ENCODE data around the gene DOCK10. TPM values are rescaled to one million over a fixed set of nuclear protein-coding genes. Genes with fewer than 3 reads are reported as not detected.

Gene DOCK10
- polyA plus RNA-seq, 1 donor (not counting 4 experiments of a cell fraction or from before 2014, with no cell fraction given): 2.5 TPM

DNA sequence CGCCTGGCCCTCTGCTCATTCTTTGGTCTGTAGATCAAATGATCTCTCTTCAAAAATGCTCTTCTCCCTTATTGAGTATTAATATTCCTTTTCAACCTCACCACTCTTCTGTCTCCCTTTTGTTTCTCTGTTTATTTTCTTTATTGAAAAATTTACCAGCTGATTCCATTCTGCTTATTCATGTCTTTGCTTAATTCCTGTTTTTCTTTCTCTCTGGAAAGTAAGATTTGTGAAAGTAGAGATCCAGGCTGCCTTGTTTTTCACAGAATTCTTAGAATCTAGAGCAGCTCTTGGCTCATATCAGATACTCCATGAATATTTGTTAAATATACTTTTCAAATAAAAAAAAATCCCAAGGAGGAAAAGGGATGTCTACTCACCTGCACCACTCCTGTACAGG, 157.0 kb downstream of the DOCK10 start:
- Histone ChIP-seq H3K9me1 (ENCODE audit: control insufficient read depth, extremely low read depth, insufficient read depth, low read length) (no peaks in the 10 kb centered on the region), H3K4me1 (ENCODE audit: control insufficient read depth, extremely low read depth, insufficient read depth, low read length) (peaks cover 30% of the 10 kb centered on the region), H4K20me1 (ENCODE audit: control insufficient read depth, extremely low read depth, insufficient read depth, low read length) (no peaks in the 10 kb centered on the region), H3K79me2 (ENCODE audit: control insufficient read depth, insufficient read depth, low read length) (no peaks in the 10 kb centered on the region), H3K27me3 (ENCODE audit: control insufficient read depth, extremely low read depth, insufficient read depth, low read length) (no peaks in the 10 kb centered on the region), H3K36me3 (ENCODE audit: control insufficient read depth in 2 of 2, extremely low read depth in 1 of 2, insufficient read depth in 2 of 2, low read length in 2 of 2) (no peaks in the 10 kb centered on the region), H3K27ac (ENCODE audit: control insufficient read depth, insufficient read depth, low read length) (no peak overlapping the region), H3K4me2 (ENCODE audit: control insufficient read depth, extremely low read depth, insufficient read depth, low read depth, low read length) (no peak overlapping the region), H3K9me3 (ENCODE audit: control insufficient read depth, low read depth, low read length) (no peaks in the 10 kb centered on the region), H3K4me3 (ENCODE audit: control insufficient read depth in 2 of 3, extremely low read depth in 1 of 3, insufficient read depth in 2 of 3, low read depth in 1 of 3, low read length in 3 of 3) (no peak overlapping the region), H3K9ac (ENCODE audit: control insufficient read depth, extremely low read depth, insufficient read depth, low read length) (no peak overlapping the region), H2AFZ (ENCODE audit: control insufficient read depth, low read length) (no peak overlapping the region)
- dilution Hi-C loops (cut with MboI; ENCODE audit: extremely low pct_ligation_motif_present, low sequenced_read_pairs): no loop called here
- DNase-seq (ENCODE audit: low read depth, low spot score) (no peak), FAIRE-seq (no peak)
- TF ChIP-seq, protein P1, sequence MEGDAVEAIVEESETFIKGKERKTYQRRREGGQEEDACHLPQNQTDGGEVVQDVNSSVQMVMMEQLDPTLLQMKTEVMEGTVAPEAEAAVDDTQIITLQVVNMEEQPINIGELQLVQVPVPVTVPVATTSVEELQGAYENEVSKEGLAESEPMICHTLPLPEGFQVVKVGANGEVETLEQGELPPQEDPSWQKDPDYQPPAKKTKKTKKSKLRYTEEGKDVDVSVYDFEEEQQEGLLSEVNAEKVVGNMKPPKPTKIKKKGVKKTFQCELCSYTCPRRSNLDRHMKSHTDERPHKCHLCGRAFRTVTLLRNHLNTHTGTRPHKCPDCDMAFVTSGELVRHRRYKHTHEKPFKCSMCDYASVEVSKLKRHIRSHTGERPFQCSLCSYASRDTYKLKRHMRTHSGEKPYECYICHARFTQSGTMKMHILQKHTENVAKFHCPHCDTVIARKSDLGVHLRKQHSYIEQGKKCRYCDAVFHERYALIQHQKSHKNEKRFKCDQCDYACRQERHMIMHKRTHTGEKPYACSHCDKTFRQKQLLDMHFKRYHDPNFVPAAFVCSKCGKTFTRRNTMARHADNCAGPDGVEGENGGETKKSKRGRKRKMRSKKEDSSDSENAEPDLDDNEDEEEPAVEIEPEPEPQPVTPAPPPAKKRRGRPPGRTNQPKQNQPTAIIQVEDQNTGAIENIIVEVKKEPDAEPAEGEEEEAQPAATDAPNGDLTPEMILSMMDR (optimal IDR thresholded peaks at IDR 0.05 in 1 of 3, IDR thresholded peaks at IDR 0.05 in 1 of 3, conservative IDR thresholded peaks at IDR 0.05 in 1 of 3; ENCODE audit: extremely low read depth in 1 of 3, insufficient read depth in 2 of 3, low read length in 3 of 3): no peak

DNA sequence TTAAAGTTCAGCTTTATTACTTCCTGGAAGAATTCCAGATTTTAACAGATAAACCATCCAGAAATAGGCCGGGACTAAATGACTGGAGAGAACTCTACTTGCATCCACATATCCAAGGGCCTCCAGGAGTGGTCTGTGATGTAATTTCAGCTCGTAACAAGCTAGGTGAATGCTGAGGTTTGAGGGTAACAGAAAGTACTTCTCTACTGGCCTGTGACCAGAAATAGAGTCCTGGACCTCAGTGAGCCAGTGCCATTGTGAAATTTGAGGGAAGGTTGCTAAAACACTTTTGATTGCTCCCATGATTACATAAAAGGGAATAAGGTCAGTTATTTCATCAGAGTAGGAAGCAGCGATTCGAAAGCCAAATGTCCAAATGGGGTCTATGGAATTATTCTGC, 158.1 kb downstream of the DOCK10 start:
- Histone ChIP-seq H3K36me3 (ENCODE audit: control insufficient read depth in 2 of 2, extremely low read depth in 1 of 2, insufficient read depth in 2 of 2, low read length in 2 of 2) (no peaks in the 10 kb centered on the region), H3K27me3 (ENCODE audit: control insufficient read depth, extremely low read depth, insufficient read depth, low read length) (no peaks in the 10 kb centered on the region), H2AFZ (ENCODE audit: control insufficient read depth, low read length) (no peak overlapping the region), H3K4me3 (ENCODE audit: control insufficient read depth in 2 of 3, extremely low read depth in 1 of 3, insufficient read depth in 2 of 3, low read depth in 1 of 3, low read length in 3 of 3) (no peak overlapping the region), H4K20me1 (ENCODE audit: control insufficient read depth, extremely low read depth, insufficient read depth, low read length) (no peaks in the 10 kb centered on the region), H3K9ac (ENCODE audit: control insufficient read depth, extremely low read depth, insufficient read depth, low read length) (no peak overlapping the region), H3K9me1 (ENCODE audit: control insufficient read depth, extremely low read depth, insufficient read depth, low read length) (no peaks in the 10 kb centered on the region), H3K4me2 (ENCODE audit: control insufficient read depth, extremely low read depth, insufficient read depth, low read depth, low read length) (no peak overlapping the region), H3K79me2 (ENCODE audit: control insufficient read depth, insufficient read depth, low read length) (no peaks in the 10 kb centered on the region), H3K4me1 (ENCODE audit: control insufficient read depth, extremely low read depth, insufficient read depth, low read length) (peaks cover 30% of the 10 kb centered on the region), H3K27ac (ENCODE audit: control insufficient read depth, insufficient read depth, low read length) (no peak overlapping the region), H3K9me3 (ENCODE audit: control insufficient read depth, low read depth, low read length) (no peaks in the 10 kb centered on the region)
- FAIRE-seq (no peak), DNase-seq (ENCODE audit: low read depth, low spot score) (no peak)
- dilution Hi-C loops (cut with MboI; ENCODE audit: extremely low pct_ligation_motif_present, low sequenced_read_pairs): no loop called here
- no peak for TF ChIP-seq EZH2 (IDR thresholded peaks at IDR 0.05; ENCODE audit: low read length)
- TF ChIP-seq, protein P1 (optimal IDR thresholded peaks at IDR 0.05 in 1 of 3, IDR thresholded peaks at IDR 0.05 in 1 of 3, conservative IDR thresholded peaks at IDR 0.05 in 1 of 3; ENCODE audit: extremely low read depth in 1 of 3, insufficient read depth in 2 of 3, low read length in 3 of 3): no peak
